Measurements from ENCODE around the gene CYP2D6.

CYP2D6 gene

DNA sequence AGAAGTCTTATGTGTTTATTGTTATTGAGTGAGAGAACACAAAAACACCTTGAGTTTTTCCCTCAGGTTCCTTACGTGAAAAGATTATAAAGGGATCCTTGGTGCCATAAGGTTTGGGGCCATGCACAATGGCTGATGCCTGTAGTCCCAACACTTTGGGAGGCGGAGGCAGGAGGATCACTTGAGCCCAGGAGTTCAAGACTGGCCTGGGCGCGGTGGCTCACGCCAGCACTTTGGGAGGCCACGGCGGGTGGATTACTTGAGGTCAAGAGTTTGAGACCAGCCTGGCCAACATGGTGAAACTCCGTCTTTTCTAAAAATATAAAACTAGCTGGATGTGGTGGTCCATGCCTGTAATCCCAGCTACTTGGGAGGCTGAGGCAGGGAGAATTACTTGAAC is 45.7 kb downstream of the CYP2D6 start:
- no peak for DNase-seq (ENCODE audit: low spot score)

DNA sequence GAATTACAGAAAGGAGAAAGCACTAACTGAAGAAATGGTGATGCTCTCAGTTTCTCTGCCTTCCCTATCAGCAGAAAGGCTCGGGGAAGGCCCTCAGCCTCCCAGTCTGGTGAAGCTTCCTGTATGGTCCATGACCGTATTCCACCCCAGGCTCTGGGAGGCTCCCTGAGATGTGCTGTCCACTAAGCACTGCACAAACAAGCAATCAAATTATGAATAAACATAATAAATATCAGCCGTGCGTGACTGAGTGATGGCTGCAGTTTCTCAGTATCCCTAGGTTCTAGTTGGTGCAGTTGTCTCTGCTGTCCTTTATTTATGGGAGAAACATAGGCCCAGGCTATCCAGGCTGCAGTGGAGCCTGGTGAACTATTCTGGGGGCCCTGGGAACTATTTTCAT is 47.5 kb downstream of the CYP2D6 start:
- no peak for DNase-seq (ENCODE audit: low spot score)

DNA sequence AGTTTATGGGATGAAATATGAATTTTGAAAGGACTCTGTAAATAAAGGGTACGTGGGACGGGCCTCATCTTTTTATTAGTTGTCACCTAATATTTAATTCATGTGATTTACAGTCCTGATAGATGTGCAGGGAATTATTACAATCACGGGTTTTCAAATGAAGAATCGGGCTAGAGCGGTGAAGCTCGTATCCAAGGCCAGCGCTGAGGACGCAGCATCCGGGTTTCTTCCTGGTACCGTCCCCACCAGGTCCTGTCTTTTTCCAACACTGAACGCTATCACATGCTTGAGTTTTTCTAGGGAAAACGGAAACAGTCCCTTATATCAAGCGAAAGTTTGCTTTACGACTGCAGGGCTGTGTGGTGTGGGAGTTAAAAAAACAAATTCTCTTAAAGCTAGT is 50.3 kb downstream of the CYP2D6 start:
- DNase-seq (ENCODE audit: low spot score): peak; percentile 72

DNA sequence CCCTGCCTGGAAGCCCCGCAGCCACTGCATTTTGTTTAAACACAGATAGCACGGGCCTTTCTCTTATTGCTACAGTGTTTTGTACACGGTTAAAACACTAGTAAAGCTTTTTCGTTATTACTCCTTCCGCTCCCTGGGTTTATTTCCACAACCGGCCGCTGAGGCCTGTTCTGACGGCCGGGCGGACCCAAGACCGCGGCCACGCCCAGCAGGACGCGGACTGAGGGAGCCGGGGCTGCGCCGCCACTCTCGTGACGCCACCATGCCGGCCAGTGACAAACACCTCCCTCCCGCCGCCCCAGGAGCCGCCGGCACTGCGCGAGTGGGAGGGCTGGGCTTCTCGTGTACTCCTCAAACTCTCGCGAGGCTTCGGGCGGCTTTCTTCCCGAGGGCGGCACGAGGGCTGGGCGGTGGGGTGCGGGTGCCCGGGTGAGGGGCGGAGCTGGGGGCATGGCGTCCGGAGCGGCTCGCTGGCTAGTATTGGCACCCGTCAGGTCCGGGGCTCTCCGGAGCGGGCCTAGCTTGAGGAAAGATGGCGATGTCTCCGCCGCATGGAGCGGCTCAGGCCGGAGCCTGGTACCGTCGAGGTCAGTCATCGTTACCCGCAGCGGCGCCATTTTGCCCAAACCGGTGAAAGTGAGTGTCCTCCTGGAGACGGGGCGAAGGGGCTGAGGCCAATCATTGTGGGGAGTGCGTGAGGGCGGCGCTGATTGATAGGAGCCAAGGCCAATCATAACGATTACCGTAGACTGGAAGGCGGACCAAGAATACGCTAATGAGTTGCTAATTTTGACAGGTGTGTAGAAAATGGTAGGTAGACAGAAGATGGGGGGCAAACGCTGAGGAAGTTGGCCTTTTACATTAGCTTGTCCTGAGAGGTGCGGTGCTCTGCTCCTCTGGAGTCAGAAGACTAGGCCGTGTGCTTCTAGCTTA is 51.0 kb downstream of the CYP2D6 start, which contains the start of gene SMDT1:
TSS of gene SMDT1 (plus strand) at position 382 of the 933 bp plus-strand sequence. CDS start at position 451, 69 bp downstream.
- peak; percentile 99 for DNase-seq (ENCODE audit: low spot score)

DNA sequence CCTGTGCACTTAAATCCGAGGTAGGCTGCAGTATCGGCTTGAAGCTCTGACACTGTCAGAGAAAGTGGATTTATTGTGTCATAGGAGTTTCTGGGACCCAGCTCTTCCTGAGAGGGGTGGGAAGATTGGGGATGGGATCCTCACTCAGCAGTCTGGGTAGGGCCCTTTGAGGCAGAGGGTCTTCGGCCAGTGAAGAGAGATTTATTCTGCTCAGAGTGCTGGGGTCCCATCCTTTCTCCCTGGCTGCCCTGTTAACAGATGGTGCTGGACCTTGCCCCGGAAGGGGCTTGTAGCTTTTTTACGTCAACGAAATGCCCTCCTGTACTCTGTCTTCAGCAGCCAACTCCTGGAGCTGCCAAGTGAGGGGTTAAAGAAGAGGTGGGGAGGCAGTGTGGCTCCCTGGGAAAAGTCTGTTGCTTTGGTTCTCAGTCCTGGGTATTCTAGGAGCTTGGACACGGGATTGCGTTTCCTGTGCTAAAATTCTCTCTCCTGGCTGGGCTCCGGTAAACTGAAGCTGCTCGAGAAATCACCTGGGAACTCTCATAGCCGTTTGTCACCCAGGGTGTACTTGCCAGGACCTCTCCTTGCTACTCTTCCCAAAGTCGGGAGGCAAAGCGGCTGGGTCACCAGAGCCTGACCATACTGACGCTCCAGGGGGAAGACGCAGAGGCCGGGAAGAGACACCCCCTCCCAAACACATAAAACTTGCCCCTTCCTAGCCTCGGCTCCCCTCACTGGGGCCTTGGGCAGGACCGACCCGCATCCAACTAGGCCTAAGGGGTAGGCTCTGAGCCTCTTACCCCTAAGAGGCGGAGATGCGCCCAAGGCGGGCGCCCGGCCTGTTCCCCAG is 51.9 kb downstream of the CYP2D6 start:
- DNase-seq (ENCODE audit: low spot score): peak; percentile 49

DNA sequence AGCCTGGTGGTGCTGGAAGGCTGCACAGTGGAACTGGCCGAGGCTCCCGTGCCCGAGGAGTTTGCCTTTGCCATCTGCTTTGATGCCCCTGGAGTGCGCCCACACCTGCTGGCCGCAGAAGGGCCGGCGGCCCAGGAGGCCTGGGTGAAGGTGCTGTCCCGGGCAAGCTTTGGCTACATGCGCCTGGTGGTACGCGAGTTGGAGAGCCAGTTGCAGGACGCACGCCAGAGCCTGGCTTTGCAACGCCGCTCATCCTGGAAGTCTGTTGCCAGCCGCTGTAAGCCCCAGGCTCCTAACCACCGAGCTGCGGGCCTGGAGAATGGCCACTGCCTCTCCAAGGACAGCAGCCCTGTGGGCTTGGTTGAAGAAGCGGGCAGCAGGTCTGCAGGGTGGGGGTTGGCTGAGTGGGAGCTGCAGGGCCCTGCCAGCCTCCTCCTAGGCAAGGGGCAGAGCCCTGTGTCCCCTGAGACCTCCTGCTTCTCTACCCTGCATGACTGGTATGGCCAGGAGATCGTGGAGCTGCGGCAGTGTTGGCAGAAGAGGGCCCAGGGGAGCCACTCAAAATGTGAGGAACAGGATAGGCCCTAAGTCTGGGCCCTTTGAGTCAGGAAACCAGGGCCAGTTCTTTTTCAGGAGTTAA is 53.0 kb downstream of the CYP2D6 start:
- DNase-seq (ENCODE audit: low spot score): no peak

DNA sequence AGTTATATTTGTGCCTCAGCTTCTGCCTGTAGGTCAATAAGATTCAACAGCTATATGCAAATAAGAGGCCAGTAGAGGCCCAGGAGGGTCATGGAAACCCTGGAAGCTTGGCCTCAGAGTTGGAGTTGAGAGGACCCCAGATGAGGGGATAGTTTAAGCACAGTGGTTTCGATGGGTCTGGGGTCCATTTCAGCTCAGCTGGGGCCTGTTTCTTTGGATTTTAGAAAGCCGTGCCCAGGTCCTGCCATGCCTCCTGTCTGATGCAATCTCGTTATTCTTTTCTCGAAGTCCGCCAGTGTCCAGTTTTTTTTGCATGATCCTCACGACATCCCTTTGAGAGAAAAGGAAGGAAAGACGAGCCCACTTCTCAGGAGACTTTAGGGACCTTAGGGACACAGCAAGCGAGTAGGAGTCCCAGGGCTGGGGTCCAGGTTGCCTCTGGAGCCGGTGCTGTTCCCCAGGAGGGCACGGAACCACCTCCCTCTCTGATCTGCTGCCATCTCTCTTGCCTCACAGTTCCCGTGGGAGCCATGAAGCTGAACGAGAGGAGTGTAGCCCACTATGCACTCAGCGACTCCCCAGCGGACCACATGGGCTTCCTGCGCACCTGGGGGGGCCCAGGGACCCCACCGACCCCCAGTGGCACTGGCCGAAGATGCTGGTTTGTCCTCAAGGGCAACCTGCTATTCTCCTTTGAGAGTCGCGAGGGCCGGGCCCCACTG is 53.7 kb downstream of the CYP2D6 start:
- no peak for DNase-seq (ENCODE audit: low spot score)
